Measurements from ENCODE around the gene ESR2.

DNA sequence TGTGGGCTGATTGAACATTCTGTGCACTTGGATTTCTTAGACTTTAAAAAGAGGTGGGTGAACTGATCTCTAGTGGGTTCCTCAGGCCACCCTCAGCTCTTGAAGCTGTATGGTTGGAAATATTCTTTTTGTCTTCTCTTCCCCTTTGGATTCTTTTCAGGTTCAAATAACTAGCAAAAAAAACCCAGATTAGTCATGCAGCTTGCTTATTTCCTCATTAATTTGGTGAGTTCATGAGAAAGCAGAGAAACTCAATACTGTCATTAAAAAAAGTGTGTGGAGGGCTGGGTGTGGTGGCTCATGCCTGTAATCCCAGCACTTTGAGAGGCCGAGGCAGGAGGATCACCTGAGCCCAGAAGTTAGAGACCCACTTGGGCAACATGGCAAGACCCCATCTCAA lies 183.4 kb downstream of the ESR2 start:
- TF ChIP-seq, protein P1, sequence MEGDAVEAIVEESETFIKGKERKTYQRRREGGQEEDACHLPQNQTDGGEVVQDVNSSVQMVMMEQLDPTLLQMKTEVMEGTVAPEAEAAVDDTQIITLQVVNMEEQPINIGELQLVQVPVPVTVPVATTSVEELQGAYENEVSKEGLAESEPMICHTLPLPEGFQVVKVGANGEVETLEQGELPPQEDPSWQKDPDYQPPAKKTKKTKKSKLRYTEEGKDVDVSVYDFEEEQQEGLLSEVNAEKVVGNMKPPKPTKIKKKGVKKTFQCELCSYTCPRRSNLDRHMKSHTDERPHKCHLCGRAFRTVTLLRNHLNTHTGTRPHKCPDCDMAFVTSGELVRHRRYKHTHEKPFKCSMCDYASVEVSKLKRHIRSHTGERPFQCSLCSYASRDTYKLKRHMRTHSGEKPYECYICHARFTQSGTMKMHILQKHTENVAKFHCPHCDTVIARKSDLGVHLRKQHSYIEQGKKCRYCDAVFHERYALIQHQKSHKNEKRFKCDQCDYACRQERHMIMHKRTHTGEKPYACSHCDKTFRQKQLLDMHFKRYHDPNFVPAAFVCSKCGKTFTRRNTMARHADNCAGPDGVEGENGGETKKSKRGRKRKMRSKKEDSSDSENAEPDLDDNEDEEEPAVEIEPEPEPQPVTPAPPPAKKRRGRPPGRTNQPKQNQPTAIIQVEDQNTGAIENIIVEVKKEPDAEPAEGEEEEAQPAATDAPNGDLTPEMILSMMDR (IDR thresholded peaks at IDR 0.05; ENCODE audit: poor library complexity), result no peak
- TF ChIP-seq EZH2phosphoT487 (IDR thresholded peaks at IDR 0.05; ENCODE audit: low read depth, severe bottlenecking, unreplicated experiment) (no peak), EZH2 (IDR thresholded peaks at IDR 0.05; ENCODE audit: borderline replicate concordance) (no peak)

Measured in hepatocyte (in vitro differentiated cells).